HepG2 (cell line): ENCODE data around the gene IGLON5. TPM values are rescaled to one million over a fixed set of nuclear protein-coding genes. Genes with fewer than 3 reads are reported as not detected.
A peak's percentile ranks its signal among the peaks of the same experiment; 100 is the strongest.

Experiments used
- ATAC-seq: fragments of 200-7000 bp; cut with Tn5 transposase; 3 replicates; pipeline ENCODE4 v1.9.1; 2020; ENCODE audit warnings: mild to moderate bottlenecking, moderate library complexity
- BruUV-seq: library from RNA; stranded (reverse); fragments of 400-500 nt; replicated peaks from 2 replicates; lab custom pipeline; 2021; lab: Mats Ljungman, UMichigan
- CTCF ChIA-PET: fragments of 300-600 bp; formaldehyde crosslinking; extraction: SDS; loops from one replicate; lab custom pipeline; 2021; ENCODE audit warnings: low total read pairs, inconsistent platforms, low intra/inter-chr PET ratio; lab: Yijun Ruan, JAX
- POLR2A ChIA-PET: fragments of 350-600 bp; sonication (Branson Sonifier 250); formaldehyde crosslinking; loops from one replicate; lab custom pipeline; 2020; ENCODE audit warnings: antibody characterized with exemption, inconsistent platforms; lab: Yijun Ruan, JAX
- DNase-seq: peaks from one replicate; pipeline ENCODE4 v3.0.0-alpha.2; 2015; ENCODE audit warnings: low spot score
- FAIRE-seq: peaks from 3 replicates; lab custom pipeline; 2011; peaks lifted over from hg19 to GRCh38; lab: Jason Lieb, UNC
- H2AFZ ChIP-seq: one replicate; pipeline ENCODE4 v1.6.1; 2011; ENCODE audit warnings: low read length, inconsistent platforms
- H3K27ac ChIP-seq: fragments of 300-600 bp; 3 replicates; pipeline ENCODE4 v1.8.0; 2011; ENCODE audit warnings: mixed run types, mild to moderate bottlenecking, mixed read lengths, low read length, inconsistent platforms; ENCODE audit not compliant: insufficient read depth; ENCODE audit errors: extremely low read length
- H3K27me3 ChIP-seq, 2 experiments: fragments of 200-600 bp in 1 of 2; 2 replicates in 1 of 2; 3 replicates in 1 of 2; pipeline versions ENCODE4 v1.6.0 to v1.8.0; 2011; ENCODE audit warnings: low read length in 2 of 2, mild to moderate bottlenecking in 2 of 2, moderate library complexity in 2 of 2, inconsistent platforms in 1 of 2; ENCODE audit not compliant: insufficient read depth in 2 of 2, control insufficient read depth in 1 of 2
- H3K36me3 ChIP-seq, 2 experiments: fragments of 200-600 bp in 1 of 2; replicated peaks in 1 of 2; 2 replicates in 1 of 2; 3 replicates in 1 of 2; pipeline versions ENCODE4 v1.5.1 to v1.8.0; 2011; ENCODE audit warnings: low read length in 2 of 2, inconsistent platforms in 1 of 2; ENCODE audit not compliant: insufficient read depth in 2 of 2, control insufficient read depth in 1 of 2
- H3K4me1 ChIP-seq: 2 replicates; pipeline ENCODE4 v1.5.1; 2012; ENCODE audit warnings: low read length, inconsistent platforms; ENCODE audit not compliant: insufficient read depth
- H3K4me2 ChIP-seq: 2 replicates; pipeline ENCODE4 v1.6.0; 2011; ENCODE audit warnings: low read depth, low read length, inconsistent platforms
- H3K4me3 ChIP-seq, 3 experiments: fragments of 200-600 bp in 1 of 3; sonication (generic), shearing (Covaris generic) in 1 of 3; replicated peaks in 1 of 3; 2 replicates each; pipeline ENCODE4 v1.5.1; 2011 to 2016; ENCODE audit warnings: low read length in 3 of 3, inconsistent platforms in 2 of 3, low read depth in 2 of 3, mild to moderate bottlenecking in 2 of 3, control low read depth in 1 of 3, mixed read lengths in 1 of 3; ENCODE audit not compliant: insufficient read depth in 1 of 3
- H3K79me2 ChIP-seq: one replicate; pipeline ENCODE4 v1.6.1; 2011; ENCODE audit warnings: low read length, inconsistent platforms; ENCODE audit not compliant: insufficient read depth
- H3K9ac ChIP-seq: 2 replicates; pipeline ENCODE4 v1.6.0; 2011; ENCODE audit warnings: mild to moderate bottlenecking, low read depth, low read length, inconsistent platforms; ENCODE audit not compliant: insufficient read depth
- H3K9me3 ChIP-seq: 2 replicates; pipeline ENCODE4 v1.5.1; 2012; ENCODE audit warnings: mild to moderate bottlenecking, low read length
- H4K20me1 ChIP-seq: 2 replicates; pipeline ENCODE4 v1.6.0; 2011; ENCODE audit warnings: inconsistent platforms, mild to moderate bottlenecking, low read length, moderate library complexity; ENCODE audit not compliant: insufficient read depth
- MED8 ChIP-seq: sonication (generic); formaldehyde crosslinking; IDR thresholded peaks from 2 replicates; pipeline ENCODE4 v1.8.1; 2023; ENCODE audit warnings: mild to moderate bottlenecking, missing genetic modification reagents; ENCODE audit not compliant: insufficient replicate concordance
- MXI1 ChIP-seq: IDR thresholded peaks from 3 replicates; pipeline ENCODE4 v1.6.1; 2012; ENCODE audit warnings: low read depth, low read length, inconsistent platforms, borderline replicate concordance
- NFIB ChIP-seq: sonication (generic); formaldehyde crosslinking; IDR thresholded peaks from 2 replicates; pipeline ENCODE4 v1.9.0; 2021; ENCODE audit warnings: missing genetic modification reagents, mild to moderate bottlenecking, borderline replicate concordance
- NR2F2 ChIP-seq: IDR thresholded peaks from 2 replicates; pipeline ENCODE4 v1.6.1; 2012; ENCODE audit warnings: low read depth, inconsistent platforms, borderline replicate concordance
- SETDB1 ChIP-seq: sonication (generic); formaldehyde crosslinking; IDR thresholded peaks from 2 replicates; pipeline ENCODE4 v1.5.1; 2020; ENCODE audit warnings: missing genetic modification reagents, mild to moderate bottlenecking, borderline replicate concordance
- SIX4 ChIP-seq: sonication (generic); formaldehyde crosslinking; IDR thresholded peaks from 2 replicates; pipeline ENCODE4 v1.4.0; 2020; ENCODE audit warnings: missing genetic modification reagents
- ZBTB43 ChIP-seq: sonication (generic); formaldehyde crosslinking; conservative IDR thresholded peaks from 2 replicates; pipeline ENCODE4 v1.4.0; 2020; ENCODE audit warnings: missing genetic modification reagents
- ZFY ChIP-seq: sonication (generic); formaldehyde crosslinking; IDR thresholded peaks from 2 replicates; pipeline ENCODE4 v1.4.0; 2020; ENCODE audit warnings: missing genetic modification reagents
- ZNF17 ChIP-seq: sonication (generic); formaldehyde crosslinking; IDR thresholded peaks from 2 replicates; pipeline ENCODE4 v1.5.0; 2020; ENCODE audit warnings: mild to moderate bottlenecking, missing genetic modification reagents
- ZNF335 ChIP-seq: sonication (generic); formaldehyde crosslinking; IDR thresholded peaks from 2 replicates; pipeline ENCODE4 v1.4.0; 2020; ENCODE audit warnings: missing genetic modification reagents
- ZNF7 ChIP-seq: IDR thresholded peaks from 2 replicates; pipeline ENCODE4 v1.6.1; 2016; ENCODE audit warnings: missing biosample characterization, missing genetic modification reagents
- ZNF878 ChIP-seq: sonication (generic); formaldehyde crosslinking; IDR thresholded peaks from 2 replicates; pipeline ENCODE4 v1.8.1; 2023; ENCODE audit warnings: mild to moderate bottlenecking, missing genetic modification reagents, moderate library complexity
- ZSCAN9 ChIP-seq: IDR thresholded peaks from 2 replicates; pipeline ENCODE4 v1.6.1; 2016; ENCODE audit warnings: borderline replicate concordance
- WGBS: methylation state at CpG from one replicate; pipeline ENCODE4 v1.1.6; 2017; ENCODE audit warnings: low lambda C conversion rate; 5-methylcytosine and 5-hydroxymethylcytosine counted together
- in situ Hi-C: cut with HindIII; loops from 2 replicates; pipeline ENCODE4 v1.10.0; 2017; ENCODE audit warnings: low pct_unique_long_range_greater_than_20kb; ENCODE audit not compliant: extremely low pct_ligation_motif_present
- intact Hi-C: fragments of 100-400 bp; cut with micrococcal nuclease; formaldehyde crosslinking; loops from one replicate; pipeline ENCODE4 v1.10.0; 2022; ENCODE audit not compliant: unreplicated experiment
- polyA plus RNA-seq, 8 experiments: library from polyadenylated mRNA; depleted of rRNA in 3 of 8; stranded (reverse) in 7 of 8; unstranded in 1 of 8; fragments of >200 nt; fragmentation: Illumina TruSeq in 4 of 8; extraction: Trizol in 4 of 8; gene quantifications; 2 replicates each; pipeline versions ENCODE4 v1.2.1 to v1.2.3, GENCODE V29; 2011 to 2016; ENCODE audit warnings: low read depth in 4 of 8, missing spikeins in 1 of 8, mixed read lengths in 1 of 8; ENCODE audit not compliant: insufficient read depth in 1 of 8
- total RNA-seq, 5 experiments: library from RNA; depleted of rRNA; stranded (reverse); fragments of >200 nt; fragmentation: Illumina TruSeq; extraction: Trizol; gene quantifications; 2 replicates each; pipeline ENCODE4 v1.2.3, GENCODE V29; 2016; ENCODE audit warnings: low read depth in 1 of 5
- TF ChIP-seq, protein P1 (sequence below): sonication (generic); formaldehyde crosslinking; IDR thresholded peaks from 2 replicates; pipeline ENCODE4 v1.8.0; 2022; ENCODE audit warnings: missing genetic modification reagents, mild to moderate bottlenecking, inconsistent platforms, borderline replicate concordance
- TF ChIP-seq, protein P2 (sequence below): IDR thresholded peaks from 2 replicates; pipeline ENCODE4 v1.6.1; 2012; ENCODE audit warnings: low read length, improper control_type of control experiment

Gene IGLON5
- total and polyA plus RNA-seq, 2 of the 13 experiments (the other 11 are each of a cell fraction or from before 2014, with no cell fraction given): 0.04 to 5.7 TPM

DNA sequence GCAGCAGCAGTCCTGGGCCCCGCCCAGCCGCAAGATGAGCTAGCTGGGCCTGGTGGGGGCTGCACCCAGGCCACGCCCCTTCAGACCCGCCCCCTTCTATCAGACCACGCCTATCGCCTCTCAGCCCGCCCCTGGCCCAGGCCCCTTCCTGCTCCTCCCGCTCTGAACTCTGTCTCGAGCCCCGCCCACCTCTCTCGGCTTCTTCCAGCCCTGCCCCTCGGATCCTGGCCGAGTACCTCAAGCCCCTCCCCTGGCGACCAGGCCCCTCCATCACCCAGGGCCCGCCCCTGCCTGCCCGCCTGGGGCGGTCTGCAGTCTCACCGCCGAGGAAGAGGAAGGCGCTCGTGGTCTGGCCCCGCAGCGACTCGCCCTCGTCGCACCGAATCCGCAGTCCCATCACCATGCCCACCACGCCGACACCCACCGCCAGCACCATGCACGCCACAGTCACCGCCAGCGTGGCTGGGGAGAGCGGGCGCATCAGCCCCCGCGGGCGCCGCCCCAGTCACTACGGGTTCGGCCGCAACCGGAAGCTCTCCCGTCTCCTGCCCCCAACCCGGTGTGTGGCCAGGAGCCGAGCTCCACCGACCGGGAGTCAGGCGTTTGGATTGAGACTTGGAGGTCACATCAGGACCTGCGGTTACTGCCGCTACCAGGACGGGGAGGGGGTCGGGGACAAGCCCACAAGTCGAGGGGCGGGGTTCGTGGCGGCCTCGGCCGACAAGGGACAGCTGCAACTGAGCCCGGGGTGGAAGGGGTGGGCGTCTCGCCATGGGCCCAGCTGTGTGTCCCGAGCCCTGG, 56.3 kb downstream of the IGLON5 start (continued):
- no peak for TF ChIP-seq SETDB1 (CRISPR knock-in tag)
- TF ChIP-seq ZNF335 (CRISPR knock-in tag): peak; percentile 67; the same call in 1 of the 2 replicates
- TF ChIP-seq, protein P1, sequence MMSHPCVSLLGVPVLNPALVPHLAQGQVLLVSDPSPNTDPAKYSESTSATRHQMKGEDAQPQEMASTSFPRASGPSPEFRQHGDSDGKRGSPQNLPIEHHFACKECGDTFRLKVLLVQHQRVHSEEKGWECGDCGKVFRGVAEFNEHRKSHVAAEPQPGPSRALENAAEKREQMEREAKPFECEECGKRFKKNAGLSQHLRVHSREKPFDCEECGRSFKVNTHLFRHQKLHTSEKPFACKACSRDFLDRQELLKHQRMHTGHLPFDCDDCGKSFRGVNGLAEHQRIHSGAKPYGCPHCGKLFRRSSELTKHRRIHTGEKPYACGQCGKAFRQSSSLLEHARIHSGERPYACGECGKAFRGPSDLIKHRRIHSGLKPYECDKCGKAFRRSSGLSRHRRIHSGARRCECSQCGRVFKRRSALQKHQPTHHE (CRISPR knock-in tag): 0 out of 2 replicates have a peak, but pooled peaks have one; percentile 20

DNA sequence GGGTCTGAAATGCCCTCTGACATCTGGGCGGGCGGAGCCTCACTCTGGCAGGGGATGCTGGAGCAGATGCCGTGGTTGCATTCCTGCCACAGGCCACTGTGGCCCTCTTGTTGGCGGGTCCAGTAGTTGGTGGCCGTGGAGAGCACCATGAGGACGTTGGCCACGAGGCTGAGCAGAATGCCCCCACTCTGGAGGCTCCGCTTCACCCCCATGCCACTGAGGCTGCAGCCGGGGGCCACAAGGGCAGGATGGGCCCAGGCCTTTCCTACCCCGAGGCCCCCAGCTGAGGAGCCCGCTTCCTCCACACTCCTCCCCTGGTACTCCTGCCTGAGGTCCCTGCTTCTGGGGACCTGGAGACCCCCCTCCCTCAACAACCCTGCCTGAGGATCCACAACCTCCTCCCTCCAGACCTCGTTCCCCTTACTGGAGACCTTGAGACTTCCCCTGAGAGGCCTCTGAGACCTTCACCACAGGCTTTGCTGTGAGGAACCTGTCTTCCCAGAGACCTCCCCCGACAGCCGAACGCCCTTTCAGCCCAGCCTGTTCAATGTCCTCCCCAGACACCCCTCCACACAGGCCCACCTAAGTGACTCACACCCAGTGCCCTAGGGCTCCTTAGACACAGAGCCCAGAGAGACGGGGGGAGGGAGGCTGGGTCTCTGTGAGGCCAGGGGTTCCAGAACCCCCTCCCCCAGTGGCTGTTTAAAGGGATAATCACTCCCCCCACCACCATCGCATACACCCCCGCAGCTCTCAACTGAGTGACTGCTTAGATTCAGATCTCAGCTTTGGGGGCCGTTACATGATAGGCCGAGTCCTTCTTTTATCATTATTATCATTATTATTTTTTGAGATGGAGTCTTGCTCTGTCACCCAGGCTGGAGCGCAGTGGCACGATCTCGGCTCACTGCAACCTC, 57.2 kb downstream of the IGLON5 start, which contains the start of gene CLDND2:
TSS of gene CLDND2 (minus strand) at position 638 of the 917 bp plus-strand sequence. CDS start at position 212, 426 bp downstream.
- Histone ChIP-seq H3K4me2 (peak within 1 kb of the TSS; percentile 98), H3K9ac (peak within 1 kb of the TSS; percentile 82), H3K9me3 (no peaks in the 10 kb centered on the region), H4K20me1 (no peaks in the 10 kb centered on the region), H3K4me3 (peak within 1 kb of the TSS; percentile 74 to 88 (median 79)), H3K36me3 (no peaks in the 10 kb centered on the region), H2AFZ (no peak within 1 kb of the TSS), H3K4me1 (peaks cover 47% of the 10 kb centered on the region), H3K27me3 (peaks cover 0 to 14% of the 10 kb centered on the region in 2 experiments; a peak in 2 of 5 replicates), H3K79me2 (peaks cover 35% of the 10 kb centered on the region), H3K27ac (peak within 1 kb of the TSS; percentile 76)
- 0 out of 3 replicates have a peak, but pooled peaks have one; percentile 0 for ATAC-seq
- POLR2A ChIA-PET: interaction anchor here (0.8 to 5.3 kb wide), 17 partner anchors 8 to 105 kb away, joined by 3 to 91 read pairs (median 9); partner anchors contain the start of genes LIM2 and VSIG10L
- no peak for DNase-seq
- intact Hi-C loops (no loop called here), in situ Hi-C loops (no loop called here)
- BruUV-seq: no TSS peak
- 59% methylated on average over 12 of the region's 23 CpGs for WGBS
- CTCF ChIA-PET: no interaction called here
- no peak for FAIRE-seq
- TF ChIP-seq MED8 (CRISPR knock-in tag) (no peak), ZNF17 (CRISPR knock-in tag) (no peak), NR2F2 (no peak), ZBTB43 (no peak), ZNF878 (CRISPR knock-in tag) (no peak), SIX4 (CRISPR knock-in tag) (no peak), NFIB (no peak), ZNF7 (CRISPR knock-in tag) (no peak), ZSCAN9 (CRISPR knock-in tag) (no peak), MXI1 (no peak), ZFY (no peak)
- TF ChIP-seq, protein P2, sequence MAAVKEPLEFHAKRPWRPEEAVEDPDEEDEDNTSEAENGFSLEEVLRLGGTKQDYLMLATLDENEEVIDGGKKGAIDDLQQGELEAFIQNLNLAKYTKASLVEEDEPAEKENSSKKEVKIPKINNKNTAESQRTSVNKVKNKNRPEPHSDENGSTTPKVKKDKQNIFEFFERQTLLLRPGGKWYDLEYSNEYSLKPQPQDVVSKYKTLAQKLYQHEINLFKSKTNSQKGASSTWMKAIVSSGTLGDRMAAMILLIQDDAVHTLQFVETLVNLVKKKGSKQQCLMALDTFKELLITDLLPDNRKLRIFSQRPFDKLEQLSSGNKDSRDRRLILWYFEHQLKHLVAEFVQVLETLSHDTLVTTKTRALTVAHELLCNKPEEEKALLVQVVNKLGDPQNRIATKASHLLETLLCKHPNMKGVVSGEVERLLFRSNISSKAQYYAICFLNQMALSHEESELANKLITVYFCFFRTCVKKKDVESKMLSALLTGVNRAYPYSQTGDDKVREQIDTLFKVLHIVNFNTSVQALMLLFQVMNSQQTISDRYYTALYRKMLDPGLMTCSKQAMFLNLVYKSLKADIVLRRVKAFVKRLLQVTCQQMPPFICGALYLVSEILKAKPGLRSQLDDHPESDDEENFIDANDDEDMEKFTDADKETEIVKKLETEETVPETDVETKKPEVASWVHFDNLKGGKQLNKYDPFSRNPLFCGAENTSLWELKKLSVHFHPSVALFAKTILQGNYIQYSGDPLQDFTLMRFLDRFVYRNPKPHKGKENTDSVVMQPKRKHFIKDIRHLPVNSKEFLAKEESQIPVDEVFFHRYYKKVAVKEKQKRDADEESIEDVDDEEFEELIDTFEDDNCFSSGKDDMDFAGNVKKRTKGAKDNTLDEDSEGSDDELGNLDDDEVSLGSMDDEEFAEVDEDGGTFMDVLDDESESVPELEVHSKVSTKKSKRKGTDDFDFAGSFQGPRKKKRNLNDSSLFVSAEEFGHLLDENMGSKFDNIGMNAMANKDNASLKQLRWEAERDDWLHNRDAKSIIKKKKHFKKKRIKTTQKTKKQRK: no peak
